Measurements from ENCODE around the gene LAMB4.

LAMB4 gene

GRCh38 chr7:107998150-107998549, 132.0 kb downstream of the LAMB4 start:
- Histone ChIP-seq H3K9ac (ENCODE audit: low read length) (no peak overlapping the region), H3K27me3 (ENCODE audit: insufficient read depth, low read length) (peaks cover 3% of the 10 kb centered on the region; the same call in 1 of the 2 replicates), H3K27ac (ENCODE audit: low read depth, low read length, poor library complexity, severe bottlenecking) (no peak overlapping the region), H3F3A (ENCODE audit: insufficient read depth, low read length) (no peaks in the 10 kb centered on the region), H3K4me3 (ENCODE audit: low read depth, low read length, poor library complexity, severe bottlenecking) (no peak overlapping the region), H3K4me2 (ENCODE audit: low read length) (no peak overlapping the region), H3K36me3 (ENCODE audit: insufficient read depth, low read length) (no peaks in the 10 kb centered on the region), H3K9me3 (ENCODE audit: low read length) (no peaks in the 10 kb centered on the region), H3K4me1 (ENCODE audit: insufficient read depth, low read length, severe bottlenecking) (no peaks in the 10 kb centered on the region), H2AFZ (ENCODE audit: low read length) (no peak overlapping the region), H4K20me1 (ENCODE audit: insufficient read depth, low read length) (no peaks in the 10 kb centered on the region), H3K9me2 (ENCODE audit: low read depth, low read length) (no peaks in the 10 kb centered on the region), H3K79me2 (ENCODE audit: insufficient read depth, low read length) (no peaks in the 10 kb centered on the region)
- no peak for TF ChIP-seq CTCF (IDR thresholded peaks at IDR 0.05; ENCODE audit: low read length)
- TF ChIP-seq EZH2 (IDR thresholded peaks at IDR 0.05; ENCODE audit: borderline replicate concordance, low read length), result no peak

- H3K4me1 ChIP-seq (ENCODE audit: insufficient read depth, low read length, severe bottlenecking), result no peaks in the 10 kb centered on the region
- H3K79me2 ChIP-seq (ENCODE audit: insufficient read depth, low read length), result no peaks in the 10 kb centered on the region
- no peaks in the 10 kb centered on the region for H4K20me1 ChIP-seq (ENCODE audit: insufficient read depth, low read length)
- no peaks in the 10 kb centered on the region for H3F3A ChIP-seq (ENCODE audit: insufficient read depth, low read length)
- no peaks in the 10 kb centered on the region for H3K36me3 ChIP-seq (ENCODE audit: insufficient read depth, low read length)
- H2AFZ ChIP-seq (ENCODE audit: low read length), result no peak overlapping the region
- no peaks in the 10 kb centered on the region for H3K9me2 ChIP-seq (ENCODE audit: low read depth, low read length)
- no peaks in the 10 kb centered on the region for H3K9me3 ChIP-seq (ENCODE audit: low read length)
- no peak overlapping the region for H3K4me3 ChIP-seq (ENCODE audit: low read depth, low read length, poor library complexity, severe bottlenecking)
- no peak overlapping the region for H3K9ac ChIP-seq (ENCODE audit: low read length)
- peaks cover 3% of the 10 kb centered on the region; the same call in 1 of the 2 replicates for H3K27me3 ChIP-seq (ENCODE audit: insufficient read depth, low read length)
- TF ChIP-seq EZH2 (IDR thresholded peaks at IDR 0.05; ENCODE audit: borderline replicate concordance, low read length), result no peak
- no peak for TF ChIP-seq CTCF (IDR thresholded peaks at IDR 0.05; ENCODE audit: low read length)
- H3K27ac ChIP-seq (ENCODE audit: low read depth, low read length, poor library complexity, severe bottlenecking), result no peak overlapping the region
- no peak overlapping the region for H3K4me2 ChIP-seq (ENCODE audit: low read length)
These were observed 133.9 kb downstream of the LAMB4 start for GRCh38 chr7:107996072-107996882.

- Histone ChIP-seq H3K9ac (ENCODE audit: low read length) (no peak overlapping the region), H3K36me3 (ENCODE audit: insufficient read depth, low read length) (no peaks in the 10 kb centered on the region), H3K4me3 (ENCODE audit: low read depth, low read length, poor library complexity, severe bottlenecking) (no peak overlapping the region), H3K4me1 (ENCODE audit: insufficient read depth, low read length, severe bottlenecking) (no peaks in the 10 kb centered on the region), H2AFZ (ENCODE audit: low read length) (no peak overlapping the region), H3K9me2 (ENCODE audit: low read depth, low read length) (no peaks in the 10 kb centered on the region), H3K27ac (ENCODE audit: low read depth, low read length, poor library complexity, severe bottlenecking) (no peak overlapping the region), H4K20me1 (ENCODE audit: insufficient read depth, low read length) (no peaks in the 10 kb centered on the region), H3K79me2 (ENCODE audit: insufficient read depth, low read length) (no peaks in the 10 kb centered on the region), H3K27me3 (ENCODE audit: insufficient read depth, low read length) (peaks cover 3% of the 10 kb centered on the region; the same call in 1 of the 2 replicates), H3F3A (ENCODE audit: insufficient read depth, low read length) (no peaks in the 10 kb centered on the region), H3K9me3 (ENCODE audit: low read length) (no peaks in the 10 kb centered on the region), H3K4me2 (ENCODE audit: low read length) (no peak overlapping the region)
- no peak for TF ChIP-seq CTCF (IDR thresholded peaks at IDR 0.05; ENCODE audit: low read length)
- no peak for TF ChIP-seq EZH2 (IDR thresholded peaks at IDR 0.05; ENCODE audit: borderline replicate concordance, low read length)
These were observed 134.7 kb downstream of the LAMB4 start for GRCh38 chr7:107995184-107996071.

All from OCI-LY1 (cell line).